GM18526 (cell line): Measurements from ENCODE around the gene PKDREJ.

ENCODE experiments used
- POLR2A ChIP-seq: IDR thresholded peaks from 3 replicates; pipeline ENCODE4 v1.6.1; 2011; ENCODE audit not compliant: insufficient read length; ENCODE audit errors: extremely low read depth

Gene PKDREJ

GRCh38 chr22:46263216-46263590, at the start of gene PKDREJ:
TSS of gene PKDREJ (minus strand) at chr22:46263343. CDS start at chr22:46263322, 21 bp downstream.
- no peak for TF ChIP-seq POLR2A

GRCh38 chr22:46312056-46312455, 48.9 kb upstream of the PKDREJ start:
- TF ChIP-seq POLR2A = no peak

- TF ChIP-seq POLR2A = no peak
Observed at GRCh38 chr22:46309526-46310085, 46.5 kb upstream of the PKDREJ start.

GRCh38 chr22:46308283-46308988, 45.3 kb upstream of the PKDREJ start:
- no peak for TF ChIP-seq POLR2A

- no peak for TF ChIP-seq POLR2A
Observed at GRCh38 chr22:46303347-46303965, 40.3 kb upstream of the PKDREJ start.

GRCh38 chr22:46300491-46300890, 37.3 kb upstream of the PKDREJ start:
- TF ChIP-seq POLR2A = no peak

GRCh38 chr22:46299101-46299500, 36.0 kb upstream of the PKDREJ start:
- no peak for TF ChIP-seq POLR2A

- no peak for TF ChIP-seq POLR2A
Observed at GRCh38 chr22:46297151-46297812, 34.1 kb upstream of the PKDREJ start.

- peak; percentile 76 for TF ChIP-seq POLR2A
Observed at GRCh38 chr22:46296257-46297150, 33.4 kb upstream of the PKDREJ start, which contains the start of gene GTSE1. TSS of gene GTSE1 (plus strand) at chr22:46296870. CDS start at chr22:46297401, 531 bp downstream.

- no peak for TF ChIP-seq POLR2A
Observed at GRCh38 chr22:46295277-46295971, 32.3 kb upstream of the PKDREJ start.

- TF ChIP-seq POLR2A = no peak
Observed at GRCh38 chr22:46294784-46295183, 31.6 kb upstream of the PKDREJ start.

GRCh38 chr22:46293577-46294260, 30.6 kb upstream of the PKDREJ start:
- no peak for TF ChIP-seq POLR2A

- TF ChIP-seq POLR2A = no peak
Observed at GRCh38 chr22:46292732-46293131, 29.6 kb upstream of the PKDREJ start.

- no peak for TF ChIP-seq POLR2A
Observed at GRCh38 chr22:46292173-46292572, 29.0 kb upstream of the PKDREJ start.
